PFSK-1 (cell line): Measurements from ENCODE around the gene COL25A1.

Experiments used
- FOXP2 ChIP-seq: optimal IDR thresholded peaks from 2 replicates; pipeline ENCODE3; 2011; ENCODE audit warnings: borderline replicate concordance, control low read depth, inconsistent platforms; ENCODE audit not compliant: insufficient read depth; ENCODE audit errors: extremely low read length, extremely low read depth
- POLR2AphosphoS5 ChIP-seq: IDR thresholded peaks from 2 replicates; pipeline ENCODE4 v1.6.1; 2012; ENCODE audit warnings: low read depth, mild to moderate bottlenecking, control low read depth, low read length, moderate library complexity
- SIN3A ChIP-seq: IDR thresholded peaks from 2 replicates; pipeline ENCODE4 v1.6.1; 2012; ENCODE audit warnings: mild to moderate bottlenecking, low read length, moderate library complexity, borderline replicate concordance; ENCODE audit not compliant: insufficient read depth
- TAF1 ChIP-seq: IDR thresholded peaks from 2 replicates; pipeline ENCODE4 v1.6.1; 2012; ENCODE audit warnings: low read length, control low read depth, borderline replicate concordance; ENCODE audit not compliant: insufficient read depth
- TF ChIP-seq, protein P1 (sequence below), 2 experiments: IDR thresholded peaks; 2 replicates each; pipeline versions ENCODE4 v1.6.1 to v1.8.0; 2011 to 2012; ENCODE audit warnings: low read depth in 2 of 2, low read length in 2 of 2, control low read depth in 1 of 2, inconsistent platforms in 1 of 2, mild to moderate bottlenecking in 1 of 2, moderate library complexity in 1 of 2; ENCODE audit not compliant: insufficient read depth in 1 of 2

Gene COL25A1

DNA sequence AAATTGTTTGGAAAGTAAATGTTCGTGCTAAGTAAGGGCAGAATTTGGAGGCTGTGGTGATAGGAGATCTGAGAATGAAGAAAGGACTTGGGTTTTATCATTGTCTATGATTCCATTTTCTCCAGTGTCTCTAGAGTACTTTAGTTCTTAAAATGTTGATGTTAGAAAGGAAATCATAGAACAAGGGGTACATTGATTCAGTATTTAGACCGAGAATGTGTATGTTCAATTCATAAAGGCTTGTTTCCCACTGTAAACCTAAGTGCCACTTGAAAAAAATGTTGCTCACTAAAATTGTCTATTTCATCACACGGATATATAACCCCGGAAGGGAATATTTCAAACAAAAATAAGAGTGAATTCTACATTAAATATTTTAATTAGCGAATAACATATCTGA lies 380.3 kb downstream of the COL25A1 start:
- TF ChIP-seq SIN3A (no peak), FOXP2 (no peak), POLR2AphosphoS5 (no peak), TAF1 (no peak)
- TF ChIP-seq, protein P1, sequence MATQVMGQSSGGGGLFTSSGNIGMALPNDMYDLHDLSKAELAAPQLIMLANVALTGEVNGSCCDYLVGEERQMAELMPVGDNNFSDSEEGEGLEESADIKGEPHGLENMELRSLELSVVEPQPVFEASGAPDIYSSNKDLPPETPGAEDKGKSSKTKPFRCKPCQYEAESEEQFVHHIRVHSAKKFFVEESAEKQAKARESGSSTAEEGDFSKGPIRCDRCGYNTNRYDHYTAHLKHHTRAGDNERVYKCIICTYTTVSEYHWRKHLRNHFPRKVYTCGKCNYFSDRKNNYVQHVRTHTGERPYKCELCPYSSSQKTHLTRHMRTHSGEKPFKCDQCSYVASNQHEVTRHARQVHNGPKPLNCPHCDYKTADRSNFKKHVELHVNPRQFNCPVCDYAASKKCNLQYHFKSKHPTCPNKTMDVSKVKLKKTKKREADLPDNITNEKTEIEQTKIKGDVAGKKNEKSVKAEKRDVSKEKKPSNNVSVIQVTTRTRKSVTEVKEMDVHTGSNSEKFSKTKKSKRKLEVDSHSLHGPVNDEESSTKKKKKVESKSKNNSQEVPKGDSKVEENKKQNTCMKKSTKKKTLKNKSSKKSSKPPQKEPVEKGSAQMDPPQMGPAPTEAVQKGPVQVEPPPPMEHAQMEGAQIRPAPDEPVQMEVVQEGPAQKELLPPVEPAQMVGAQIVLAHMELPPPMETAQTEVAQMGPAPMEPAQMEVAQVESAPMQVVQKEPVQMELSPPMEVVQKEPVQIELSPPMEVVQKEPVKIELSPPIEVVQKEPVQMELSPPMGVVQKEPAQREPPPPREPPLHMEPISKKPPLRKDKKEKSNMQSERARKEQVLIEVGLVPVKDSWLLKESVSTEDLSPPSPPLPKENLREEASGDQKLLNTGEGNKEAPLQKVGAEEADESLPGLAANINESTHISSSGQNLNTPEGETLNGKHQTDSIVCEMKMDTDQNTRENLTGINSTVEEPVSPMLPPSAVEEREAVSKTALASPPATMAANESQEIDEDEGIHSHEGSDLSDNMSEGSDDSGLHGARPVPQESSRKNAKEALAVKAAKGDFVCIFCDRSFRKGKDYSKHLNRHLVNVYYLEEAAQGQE (IDR thresholded peaks at IDR 0.05; ENCODE audit: insufficient read depth in 1 of 2, low read depth in 2 of 2, low read length in 2 of 2) = no peak

DNA sequence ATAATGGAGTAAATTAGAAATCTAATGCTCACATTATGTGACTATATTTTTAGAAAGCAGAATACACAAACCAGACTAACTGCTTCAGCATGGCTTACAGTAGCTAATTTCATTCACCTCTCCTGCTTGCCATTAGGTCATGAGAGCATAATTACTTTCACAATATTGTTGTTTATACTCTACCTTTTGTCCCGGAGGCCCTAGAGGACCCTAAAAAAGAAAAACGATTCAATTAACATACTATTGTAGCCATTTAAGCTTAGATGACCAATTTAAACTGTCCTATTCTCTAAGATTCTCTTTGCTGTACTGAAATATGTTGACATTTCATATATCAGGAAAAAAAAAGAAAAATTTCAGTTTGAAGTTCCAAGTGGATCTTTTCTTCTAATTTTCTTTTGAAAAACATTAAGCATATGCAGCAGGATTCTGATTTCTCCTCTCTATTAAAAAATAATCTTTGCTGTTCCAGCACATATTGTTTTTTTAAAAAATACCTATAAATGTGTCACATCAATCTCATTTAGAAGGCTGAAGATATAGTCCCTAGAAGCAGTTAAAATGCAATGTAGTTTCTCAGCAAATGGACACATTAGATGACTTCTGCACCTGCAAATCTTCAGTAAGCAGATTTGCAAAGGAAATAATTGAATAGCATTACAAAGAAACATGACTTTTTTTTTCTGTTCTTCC lies 381.9 kb downstream of the COL25A1 start:
- TF ChIP-seq POLR2AphosphoS5 (no peak), FOXP2 (no peak), SIN3A (no peak), TAF1 (no peak)
- TF ChIP-seq, protein P1 (IDR thresholded peaks at IDR 0.05; ENCODE audit: insufficient read depth in 1 of 2, low read depth in 2 of 2, low read length in 2 of 2) = no peak

DNA sequence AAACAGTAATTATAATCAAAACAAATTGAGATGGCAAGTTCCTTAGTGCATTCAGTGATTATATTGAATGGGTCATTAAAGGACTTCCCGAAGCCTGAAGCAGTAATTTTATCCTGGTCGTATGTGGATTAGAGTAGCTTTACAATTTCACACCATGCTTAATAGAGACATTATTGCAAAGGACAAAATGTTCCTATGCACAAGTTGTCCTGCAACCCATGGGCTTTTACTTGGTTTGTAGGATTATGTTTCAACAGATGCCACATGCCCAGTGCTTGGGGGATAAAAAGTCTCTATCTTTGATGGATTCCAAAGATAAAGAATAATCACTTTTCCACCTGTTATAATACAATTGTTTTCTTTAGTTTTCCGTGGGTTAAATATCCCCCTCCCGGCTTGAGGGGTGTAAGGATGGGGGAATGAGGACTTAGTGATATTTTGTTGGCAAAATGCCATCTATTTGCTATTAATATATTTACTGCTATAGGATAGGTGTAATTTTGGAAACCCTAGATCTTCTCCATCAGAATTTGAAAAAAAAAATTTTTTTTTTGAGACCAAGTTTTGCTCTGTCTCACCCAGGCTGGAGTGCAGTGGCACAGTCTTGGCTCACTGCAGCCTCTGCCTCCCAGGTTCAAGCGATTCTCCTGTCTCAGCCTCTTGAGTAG lies 383.1 kb downstream of the COL25A1 start:
- TF ChIP-seq POLR2AphosphoS5 = no peak
- TF ChIP-seq, protein P1 (IDR thresholded peaks at IDR 0.05; ENCODE audit: insufficient read depth in 1 of 2, low read depth in 2 of 2, low read length in 2 of 2) = no peak
- TF ChIP-seq SIN3A = no peak
- TF ChIP-seq FOXP2 = no peak
- TF ChIP-seq TAF1 = no peak

DNA sequence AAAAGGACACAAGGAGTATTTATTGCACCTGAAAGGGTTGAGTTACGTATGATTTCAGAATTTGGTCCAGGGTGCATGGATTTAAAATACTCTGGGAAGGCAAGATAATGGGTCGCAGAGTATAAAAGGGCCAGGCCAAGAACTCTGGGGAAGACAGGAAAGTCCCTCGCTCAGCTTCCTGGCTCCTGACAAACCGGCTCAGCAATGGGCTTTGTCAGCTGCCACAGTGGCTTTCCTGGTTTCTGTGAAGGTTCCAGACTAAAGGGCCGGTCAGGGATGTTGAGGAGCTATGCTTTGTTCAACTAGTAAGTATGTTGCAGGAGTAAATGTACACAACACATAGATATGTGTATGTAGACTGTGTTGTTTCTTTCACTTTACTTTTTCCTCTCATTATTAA lies 385.2 kb downstream of the COL25A1 start:
- TF ChIP-seq POLR2AphosphoS5 = no peak
- TF ChIP-seq, protein P1 (IDR thresholded peaks at IDR 0.05; ENCODE audit: insufficient read depth in 1 of 2, low read depth in 2 of 2, low read length in 2 of 2) = no peak
- no peak for TF ChIP-seq FOXP2
- no peak for TF ChIP-seq TAF1
- TF ChIP-seq SIN3A = no peak
